ENCODE results near the gene TCL1B.

- TF ChIP-seq CTCF (IDR thresholded peaks at IDR 0.05), result no peak
- TF ChIP-seq POLR2A (IDR thresholded peaks at IDR 0.05), result no peak
These were observed 40.7 kb upstream of the TCL1B start for GRCh38 chr14:95645389-95645996.
